Measurements from ENCODE around the gene ABCC8.

The ABCC8 gene

GRCh38 chr11:17351172-17351509, 125.5 kb downstream of the ABCC8 start:
- DNase-seq (ENCODE audit: low read depth): no peak

GRCh38 chr11:17350455-17351171, 126.0 kb downstream of the ABCC8 start:
- DNase-seq (ENCODE audit: low read depth): no peak

GRCh38 chr11:17347676-17348075, 129.0 kb downstream of the ABCC8 start:
- DNase-seq (ENCODE audit: low read depth): no peak

GRCh38 chr11:17343907-17344306, 132.7 kb downstream of the ABCC8 start:
- no peak for DNase-seq (ENCODE audit: low read depth)

GRCh38 chr11:17343257-17343656, 133.4 kb downstream of the ABCC8 start:
- no peak for DNase-seq (ENCODE audit: low read depth)
